Endothelial cell of umbilical vein (primary cell): ENCODE results near the gene RASSF10. TPM values are rescaled to one million over a fixed set of nuclear protein-coding genes. Genes with fewer than 3 reads are reported as not detected.

ENCODE experiments used
- BruUV-seq: library from RNA; stranded (reverse); fragments of 400-500 nt; replicated peaks from 2 replicates; lab custom pipeline; 2021; lab: Mats Ljungman, UMichigan
- CTCF ChIA-PET: fragments of 300-600, 350-600 bp; sonication (Branson Sonifier 250); formaldehyde crosslinking; loops from one replicate; lab custom pipeline; 2021; ENCODE audit warnings: antibody characterized with exemption, inconsistent platforms; lab: Charles Lee
- POLR2A ChIA-PET: fragments of 300-600, 350-600 bp; sonication (Branson Sonifier 250); formaldehyde crosslinking; loops from one replicate; lab custom pipeline; 2021; ENCODE audit warnings: antibody characterized with exemption, inconsistent platforms; lab: Charles Lee
- DNase-seq: peaks from one replicate; pipeline ENCODE4 v3.0.0-alpha.2; 2011; ENCODE audit warnings: low read depth, low spot score
- FAIRE-seq: peaks from 2 replicates; lab custom pipeline; 2011; peaks lifted over from hg19 to GRCh38; lab: Jason Lieb, UNC
- H2AFZ ChIP-seq: 2 replicates; pipeline ENCODE4 v1.6.0; 2012; ENCODE audit warnings: low read depth, low read length, control low read depth, inconsistent platforms
- H3K27ac ChIP-seq: 2 replicates; pipeline ENCODE4 v1.5.1; 2011; ENCODE audit warnings: low read depth, mild to moderate bottlenecking, control low read depth, low read length, moderate library complexity; ENCODE audit not compliant: insufficient read depth
- H3K27me3 ChIP-seq, 2 experiments: 2 replicates each; pipeline versions ENCODE4 v1.6.0 to v1.6.1; 2011; ENCODE audit warnings: low read length in 2 of 2, mixed read lengths in 1 of 2; ENCODE audit not compliant: control insufficient read depth in 2 of 2, insufficient read depth in 2 of 2
- H3K36me3 ChIP-seq, 2 experiments: 2 replicates in 1 of 2; 3 replicates in 1 of 2; pipeline ENCODE4 v1.5.1; 2011; ENCODE audit warnings: low read length in 2 of 2, mild to moderate bottlenecking in 1 of 2, moderate library complexity in 1 of 2; ENCODE audit not compliant: control insufficient read depth in 2 of 2, insufficient read depth in 2 of 2; ENCODE audit errors: extremely low read depth in 1 of 2
- H3K4me1 ChIP-seq: 3 replicates; pipeline ENCODE4 v1.5.1; 2011; ENCODE audit warnings: mild to moderate bottlenecking, low read length; ENCODE audit not compliant: control insufficient read depth, insufficient read depth; ENCODE audit errors: extremely low read depth
- H3K4me2 ChIP-seq: 2 replicates; pipeline ENCODE4 v1.6.1; 2011; ENCODE audit warnings: low read length, control low read depth, mixed read lengths; ENCODE audit not compliant: insufficient read depth
- H3K4me3 ChIP-seq, 3 experiments: fragments of 200-600 bp in 1 of 3; sonication (generic), shearing (Covaris generic) in 1 of 3; replicated peaks in 1 of 3; 2 replicates each; pipeline ENCODE4 v1.5.1; 2011 to 2016; ENCODE audit warnings: control low read depth in 3 of 3, low read length in 3 of 3, mild to moderate bottlenecking in 2 of 3, inconsistent platforms in 1 of 3, low read depth in 1 of 3, moderate library complexity in 1 of 3; ENCODE audit not compliant: insufficient read depth in 1 of 3
- H3K79me2 ChIP-seq: 2 replicates; pipeline ENCODE4 v1.6.0; 2012; ENCODE audit warnings: low read length, inconsistent platforms; ENCODE audit not compliant: control insufficient read depth, insufficient read depth
- H3K9ac ChIP-seq: replicated peaks from 2 replicates; pipeline ENCODE3; 2011; ENCODE audit warnings: low read length, control low read depth; ENCODE audit not compliant: insufficient read depth; ENCODE audit errors: extremely low read depth
- H3K9me1 ChIP-seq: replicated peaks from 3 replicates; pipeline ENCODE4 v1.6.0; 2011; ENCODE audit warnings: mild to moderate bottlenecking, low read length; ENCODE audit not compliant: control insufficient read depth, insufficient read depth; ENCODE audit errors: extremely low read depth
- H3K9me3 ChIP-seq: replicated peaks from 2 replicates; pipeline ENCODE4 v1.5.1; 2012; ENCODE audit warnings: low read length, inconsistent platforms; ENCODE audit not compliant: control insufficient read depth, insufficient read depth
- H4K20me1 ChIP-seq: replicated peaks from 2 replicates; pipeline ENCODE3; 2011; ENCODE audit warnings: mild to moderate bottlenecking, low read length; ENCODE audit not compliant: control insufficient read depth, insufficient read depth; ENCODE audit errors: extremely low read depth
- EZH2 ChIP-seq: IDR thresholded peaks from 2 replicates; pipeline ENCODE4 v1.6.1; 2012; ENCODE audit warnings: borderline replicate concordance, low read depth, mild to moderate bottlenecking, moderate library complexity, low read length, inconsistent platforms; ENCODE audit not compliant: severe bottlenecking
- FOS ChIP-seq: IDR thresholded peaks from 2 replicates; pipeline ENCODE4 v1.6.1; 2011; ENCODE audit warnings: mild to moderate bottlenecking, low read length, moderate library complexity, borderline replicate concordance; ENCODE audit not compliant: insufficient read depth
- GATA2 ChIP-seq: IDR thresholded peaks from 2 replicates; pipeline ENCODE4 v1.7.0; 2011; ENCODE audit warnings: low read depth, mild to moderate bottlenecking, moderate library complexity, mixed read lengths, low read length; ENCODE audit not compliant: insufficient read length, insufficient read depth
- JUN ChIP-seq: IDR thresholded peaks from 2 replicates; pipeline ENCODE4 v1.6.1; 2011; ENCODE audit warnings: borderline replicate concordance, low read depth; ENCODE audit not compliant: insufficient read length, insufficient read depth
- MAX ChIP-seq: IDR thresholded peaks from 2 replicates; pipeline ENCODE4 v1.6.1; 2011; ENCODE audit not compliant: insufficient read depth, insufficient read length
- MYC ChIP-seq: IDR thresholded peaks from one replicate; pipeline ENCODE4 v1.6.1; 2011; ENCODE audit warnings: mild to moderate bottlenecking, low read depth, low read length
- POLR2A ChIP-seq: IDR thresholded peaks from 2 replicates; pipeline ENCODE4 v1.6.1; 2012; ENCODE audit warnings: low read depth, mild to moderate bottlenecking, control low read depth, low read length
- POLR2AphosphoS5 ChIP-seq: IDR thresholded peaks from 2 replicates; pipeline ENCODE4 v1.6.1; 2012; ENCODE audit warnings: low read depth, mild to moderate bottlenecking, control low read depth, low read length, moderate library complexity; ENCODE audit not compliant: insufficient read depth
- dilution Hi-C: fragments of 300-500 bp; cut with MboI; formaldehyde crosslinking; loops from one replicate; pipeline ENCODE4 v1.15.0; 2019; ENCODE audit warnings: low sequenced_read_pairs; ENCODE audit not compliant: extremely low pct_ligation_motif_present
- intact Hi-C: fragments of 100-400 bp; cut with micrococcal nuclease; formaldehyde crosslinking; loops from one replicate; pipeline ENCODE4 v1.10.0; 2022
- polyA plus RNA-seq, 4 experiments: library from polyadenylated mRNA; depleted of rRNA in 3 of 4; stranded (reverse) in 3 of 4; unstranded in 1 of 4; fragments of >200 nt; gene quantifications; 2 replicates each; pipeline versions ENCODE4 v1.2.1 to v1.2.3, GENCODE V29; 2011 to 2012; ENCODE audit warnings: missing spikeins in 1 of 4
- total RNA-seq: library from RNA; stranded (reverse); gene quantifications from 2 replicates; pipeline ENCODE4 v1.2.3, GENCODE V29; 2021
- TF ChIP-seq, protein P1 (sequence below), 2 donors: IDR thresholded peaks; 1 replicate in 1 of 2; 2 replicates in 1 of 2; pipeline ENCODE4 v1.5.1; 2011; ENCODE audit warnings: low read length in 2 of 2, mild to moderate bottlenecking in 2 of 2, moderate library complexity in 2 of 2, control low read depth in 1 of 2, inconsistent platforms in 1 of 2, low read depth in 1 of 2; ENCODE audit not compliant: insufficient read depth in 1 of 2; ENCODE audit errors: extremely low read depth in 1 of 2

Gene RASSF10
- total and polyA plus RNA-seq, 2 donors (not counting 3 experiments of a cell fraction or from before 2014, with no cell fraction given) = 0.03 TPM; not detected in 1

DNA sequence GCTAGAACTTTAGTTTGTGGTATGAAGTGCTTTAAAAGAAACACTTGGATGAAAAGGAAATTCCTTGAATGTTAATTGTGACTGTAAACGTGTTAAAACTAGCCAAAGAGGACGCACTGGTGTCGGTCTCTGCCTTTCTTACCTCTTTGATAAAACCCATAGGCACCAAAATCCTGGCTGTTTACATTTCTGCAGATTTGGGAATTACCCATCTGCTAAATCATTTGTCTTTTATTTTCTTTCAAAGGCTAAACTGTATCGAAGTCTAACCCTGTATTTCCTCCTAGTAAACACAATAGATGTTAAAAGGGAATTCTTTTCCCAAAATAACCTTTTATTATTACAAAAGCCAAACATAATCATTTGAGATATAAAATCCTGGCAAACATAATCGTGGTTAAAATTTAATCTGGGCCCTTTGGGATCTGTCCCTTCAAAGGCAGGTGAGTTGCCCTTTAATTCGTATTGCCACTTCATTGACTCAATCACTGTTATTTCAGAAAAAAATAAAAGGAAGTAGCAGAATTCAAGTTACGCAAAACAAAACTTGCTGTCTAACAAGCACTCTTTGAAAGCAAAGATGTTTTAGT, 2.4 kb downstream of the RASSF10 start:
- dilution Hi-C loops = no loop called here
- CTCF ChIA-PET = interaction anchor here (0.6 to 1.7 kb wide), 6 partner anchors 31 to 1464 kb away, joined by 3 to 6 read pairs (median 4); no protein-coding TSS in a partner anchor

More for the DNA sequence above, 2.4 kb downstream of the RASSF10 start:
- Histone ChIP-seq H3K4me2 (no peak overlapping the region), H2AFZ (no peak overlapping the region), H3K4me1 (peaks cover 4% of the 10 kb centered on the region), H3K36me3 (no peaks in the 10 kb centered on the region), H3K4me3 (no peak overlapping the region), H4K20me1 (no peaks in the 10 kb centered on the region), H3K27me3 (peaks cover 67 to 93% of the 10 kb centered on the region in 2 experiments), H3K27ac (no peak overlapping the region), H3K9me3 (no peaks in the 10 kb centered on the region), H3K9ac (no peak overlapping the region), H3K9me1 (no peaks in the 10 kb centered on the region), H3K79me2 (no peaks in the 10 kb centered on the region)
- intact Hi-C loops = no loop called here
- DNase-seq (no peak), FAIRE-seq (peak; percentile 47)
- POLR2A ChIA-PET = interaction anchor here (0.6 kb wide), 1 partner anchor 194 kb away, joined by 7 read pairs; no protein-coding TSS in a partner anchor
- no TSS peak for BruUV-seq
- TF ChIP-seq POLR2AphosphoS5 (no peak), JUN (no peak), POLR2A (no peak), MYC (no peak), FOS (no peak), EZH2 (no peak), MAX (no peak), GATA2 (no peak)
- TF ChIP-seq, protein P1, sequence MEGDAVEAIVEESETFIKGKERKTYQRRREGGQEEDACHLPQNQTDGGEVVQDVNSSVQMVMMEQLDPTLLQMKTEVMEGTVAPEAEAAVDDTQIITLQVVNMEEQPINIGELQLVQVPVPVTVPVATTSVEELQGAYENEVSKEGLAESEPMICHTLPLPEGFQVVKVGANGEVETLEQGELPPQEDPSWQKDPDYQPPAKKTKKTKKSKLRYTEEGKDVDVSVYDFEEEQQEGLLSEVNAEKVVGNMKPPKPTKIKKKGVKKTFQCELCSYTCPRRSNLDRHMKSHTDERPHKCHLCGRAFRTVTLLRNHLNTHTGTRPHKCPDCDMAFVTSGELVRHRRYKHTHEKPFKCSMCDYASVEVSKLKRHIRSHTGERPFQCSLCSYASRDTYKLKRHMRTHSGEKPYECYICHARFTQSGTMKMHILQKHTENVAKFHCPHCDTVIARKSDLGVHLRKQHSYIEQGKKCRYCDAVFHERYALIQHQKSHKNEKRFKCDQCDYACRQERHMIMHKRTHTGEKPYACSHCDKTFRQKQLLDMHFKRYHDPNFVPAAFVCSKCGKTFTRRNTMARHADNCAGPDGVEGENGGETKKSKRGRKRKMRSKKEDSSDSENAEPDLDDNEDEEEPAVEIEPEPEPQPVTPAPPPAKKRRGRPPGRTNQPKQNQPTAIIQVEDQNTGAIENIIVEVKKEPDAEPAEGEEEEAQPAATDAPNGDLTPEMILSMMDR (IDR thresholded peaks at IDR 0.05; ENCODE audit: extremely low read depth in 1 of 2, insufficient read depth in 1 of 2, low read depth in 1 of 2, low read length in 2 of 2) = no peak
